ENCODE data around the gene CIB2. TPM values are rescaled to one million over a fixed set of nuclear protein-coding genes. Genes with fewer than 3 reads are reported as not detected.
A peak's percentile ranks its signal among the peaks of the same experiment; 100 is the strongest.

The CIB2 gene
- 3.2 and 3.8 TPM in 2 replicates for total RNA-seq
- 1.6 TPM for total RNA-seq (2013)
- 0.97 and 2.7 TPM in 2 replicates for polyA plus RNA-seq
- 1.4 and 2.4 TPM in 2 replicates for polyA minus RNA-seq

GRCh38 chr15:78131295-78132061, at the start of gene CIB2:
TSS of gene CIB2 (minus strand) at chr15:78131445. CDS start at chr15:78131215, 230 bp downstream.
- no peaks in the 10 kb centered on the region for H3K9me3 Mint-ChIP-seq (ENCODE audit: insufficient read depth)
- Histone ChIP-seq H3K79me2 (ENCODE audit: control insufficient read depth, insufficient read depth, low read length) (no peaks in the 10 kb centered on the region), H3K4me3 (ENCODE audit: control extremely low read depth in 1 of 5, extremely low read depth in 1 of 5, insufficient read depth in 1 of 5, low read depth in 2 of 5, low read length in 4 of 5) (peak within 1 kb of the TSS; percentile 43 to 77 (median 72)), H3K9ac (ENCODE audit: low read length) (peak within 1 kb of the TSS; percentile 80), H2AFZ (ENCODE audit: insufficient read depth, low read depth, low read length, poor library complexity, severe bottlenecking) (peak within 1 kb of the TSS; percentile 96), H3K27me3 (replicated peaks in 1 of 4; ENCODE audit: control extremely low read depth in 1 of 4, control insufficient read depth in 3 of 4, insufficient read depth in 4 of 4, low read length in 3 of 4) (no peaks in the 10 kb centered on the region), H3K4me1 (ENCODE audit: control insufficient read depth in 2 of 2, insufficient read depth in 2 of 2, low read length in 2 of 2) (peaks cover 12 to 14% of the 10 kb centered on the region in 2 donors), H3K9me3 (ENCODE audit: control extremely low read depth in 1 of 3, control insufficient read depth in 2 of 3, insufficient read depth in 1 of 3, low read length in 2 of 3) (no peaks in the 10 kb centered on the region), H3K36me3 (replicated peaks in 1 of 2; ENCODE audit: control extremely low read depth in 1 of 2, control insufficient read depth in 1 of 2, extremely low read depth in 1 of 2, insufficient read depth in 2 of 2, low read length in 1 of 2) (no peaks in the 10 kb centered on the region), H3K4me2 (replicated peaks; ENCODE audit: low read depth, low read length, poor library complexity, severe bottlenecking) (peak within 1 kb of the TSS; percentile 97), H3K27ac (ENCODE audit: low read length in 2 of 2) (peak within 1 kb of the TSS; percentile 69 to 86), H4K20me1 (ENCODE audit: control insufficient read depth, insufficient read depth, low read length, poor library complexity, severe bottlenecking) (no peaks in the 10 kb centered on the region)
- intact Hi-C loops (cut with micrococcal nuclease), result loop anchor here (1.0 to 2.0 kb wide), 6 partner anchors 18 to 307 kb away; partner anchors contain the start of genes IDH3A and IREB2
- peak within 1 kb of the TSS; percentile 89 for H3K4me3 Mint-ChIP-seq
- under 1% methylated on average over 79 of the region's 79 CpGs for WGBS (ENCODE audit: insufficient coverage)
- ChIA-PET POLR2A (interaction anchor here (0.6 to 2.4 kb wide), 3 partner anchors 41 to 112 kb away, joined by 4 to 11 read pairs (median 7); no protein-coding TSS in a partner anchor), CTCF (interaction anchor here (0.7 to 15.2 kb wide), 19 partner anchors 9 to 291 kb away, joined by 3 to 322 read pairs (median 5); no protein-coding TSS in a partner anchor)
- DNase-seq (peak; percentile 86), ATAC-seq (ENCODE audit: low read depth) (peak; percentile 94)
- H3K4me1 Mint-ChIP-seq, result peaks cover 14% of the 10 kb centered on the region
- TF ChIP-seq CTCF (IDR thresholded peaks at IDR 0.05) (peak; percentile 83), EZH2 (IDR thresholded peaks at IDR 0.05; ENCODE audit: borderline replicate concordance, insufficient read depth, low read depth, low read length, poor library complexity, severe bottlenecking) (no peak)
- peak within 1 kb of the TSS; percentile 88 for H3K27ac Mint-ChIP-seq
- H3K27me3 Mint-ChIP-seq, result no peaks in the 10 kb centered on the region

DNA sequence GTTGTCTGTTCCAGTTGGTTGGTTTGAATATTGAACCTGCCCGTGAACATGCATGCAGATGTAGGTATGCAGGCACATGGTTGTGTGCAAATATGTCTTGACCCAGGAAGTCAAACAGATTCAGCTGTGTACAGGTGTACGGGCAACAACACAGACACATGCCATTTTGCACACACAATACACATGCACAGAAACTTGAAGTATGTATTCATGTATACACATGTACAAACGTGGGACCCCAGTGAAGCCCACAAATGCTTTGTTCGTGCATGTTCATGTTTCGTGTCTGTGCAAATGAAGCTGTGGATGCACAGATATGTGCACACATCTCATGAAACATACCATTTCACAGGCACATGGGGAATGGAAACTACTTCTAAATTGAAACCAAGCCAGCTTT, 48.7 kb upstream of the CIB2 start:
- no peak overlapping the region for H3K4me2 ChIP-seq (replicated peaks; ENCODE audit: low read depth, low read length, poor library complexity, severe bottlenecking)
- no peaks in the 10 kb centered on the region for H3K27me3 ChIP-seq (replicated peaks in 1 of 4; ENCODE audit: control extremely low read depth in 1 of 4, control insufficient read depth in 3 of 4, insufficient read depth in 4 of 4, low read length in 3 of 4)
- 92% methylated on average over 2 of the region's 5 CpGs for WGBS (ENCODE audit: insufficient coverage)
- H3K4me3 ChIP-seq (ENCODE audit: control extremely low read depth in 1 of 5, extremely low read depth in 1 of 5, insufficient read depth in 1 of 5, low read depth in 2 of 5, low read length in 4 of 5), result no peak overlapping the region
- H3K36me3 ChIP-seq (replicated peaks in 1 of 2; ENCODE audit: control extremely low read depth in 1 of 2, control insufficient read depth in 1 of 2, extremely low read depth in 1 of 2, insufficient read depth in 2 of 2, low read length in 1 of 2), result no peaks in the 10 kb centered on the region
- no peaks in the 10 kb centered on the region for H3K27me3 Mint-ChIP-seq
- H3K27ac ChIP-seq (ENCODE audit: low read length in 2 of 2), result no peak overlapping the region
- H3K4me1 ChIP-seq (ENCODE audit: control insufficient read depth in 2 of 2, insufficient read depth in 2 of 2, low read length in 2 of 2), result peaks cover 5% of the 10 kb centered on the region in 2 donors
- DNase-seq, result no peak
- H3K79me2 ChIP-seq (ENCODE audit: control insufficient read depth, insufficient read depth, low read length), result no peaks in the 10 kb centered on the region
- H4K20me1 ChIP-seq (ENCODE audit: control insufficient read depth, insufficient read depth, low read length, poor library complexity, severe bottlenecking), result no peaks in the 10 kb centered on the region
- H3K4me3 Mint-ChIP-seq, result no peak overlapping the region
- H3K9me3 Mint-ChIP-seq (ENCODE audit: insufficient read depth), result no peaks in the 10 kb centered on the region
- TF ChIP-seq EZH2 (IDR thresholded peaks at IDR 0.05; ENCODE audit: borderline replicate concordance, insufficient read depth, low read depth, low read length, poor library complexity, severe bottlenecking), result no peak
- no peak for TF ChIP-seq CTCF (IDR thresholded peaks at IDR 0.05)
- peaks cover 15% of the 10 kb centered on the region for H3K4me1 Mint-ChIP-seq
- H2AFZ ChIP-seq (ENCODE audit: insufficient read depth, low read depth, low read length, poor library complexity, severe bottlenecking), result no peak overlapping the region
- H3K9me3 ChIP-seq (ENCODE audit: control extremely low read depth in 1 of 3, control insufficient read depth in 2 of 3, insufficient read depth in 1 of 3, low read length in 2 of 3), result no peaks in the 10 kb centered on the region
- POLR2A ChIA-PET, result no interaction called here
- CTCF ChIA-PET, result interaction anchor here (1.1 kb wide), 1 partner anchor 16 kb away, joined by 6 read pairs; no protein-coding TSS in a partner anchor
- no peak overlapping the region for H3K27ac Mint-ChIP-seq
- ATAC-seq (ENCODE audit: low read depth), result no peak
- no peak overlapping the region for H3K9ac ChIP-seq (ENCODE audit: low read length)
- intact Hi-C loops (cut with micrococcal nuclease), result no loop called here
